Neural crest cell (in vitro differentiated cells): ENCODE measurements around the gene WDR20. TPM values are rescaled to one million over a fixed set of nuclear protein-coding genes. Genes with fewer than 3 reads are reported as not detected.

Source experiments
- DNase-seq: peaks from one replicate; pipeline ENCODE4 v3.0.0; 2021; ENCODE audit warnings: low read depth, mixed read lengths, low spot score
- H3K27ac Mint-ChIP-seq: one replicate; pipeline ENCODE4 v1.8.0; 2021; ENCODE audit warnings: mild to moderate bottlenecking, mixed read lengths; ENCODE audit not compliant: unreplicated experiment
- H3K27me3 Mint-ChIP-seq: 2 replicates; pipeline ENCODE4 v1.8.0; 2021; ENCODE audit warnings: low read depth, mild to moderate bottlenecking, mixed read lengths
- H3K36me3 Mint-ChIP-seq: 2 replicates; pipeline ENCODE4 v1.8.0; 2021; ENCODE audit warnings: low read depth, mild to moderate bottlenecking, mixed read lengths
- H3K4me1 Mint-ChIP-seq: 2 replicates; pipeline ENCODE4 v1.8.0; 2021; ENCODE audit warnings: mixed read lengths
- H3K4me3 Mint-ChIP-seq: one replicate; pipeline ENCODE4 v1.8.0; 2021; ENCODE audit warnings: mild to moderate bottlenecking, mixed read lengths
- H3K9me3 Mint-ChIP-seq: 2 replicates; pipeline ENCODE4 v1.8.0; 2021; ENCODE audit warnings: mixed read lengths
- long read RNA-seq: library from polyadenylated mRNA; unstranded; transcript quantifications from one replicate; pipeline ENCODE4 v2.0.0, GENCODE V29; 2020
- total RNA-seq: library from RNA; stranded (reverse); gene quantifications from 2 replicates; pipeline ENCODE4 v1.2.1, GENCODE V29; 2021
- TF ChIP-seq, protein P1 (sequence below): fragments of 200-600 bp; sonication (generic); conservative IDR thresholded peaks from 2 replicates; pipeline ENCODE4 v1.5.0; 2021; ENCODE audit warnings: antibody characterized with exemption, mild to moderate bottlenecking

WDR20 gene
- total RNA-seq: 28.2 and 30.2 TPM in 2 replicates
- long read RNA-seq, transcript WDR20-203 (4 exons, 2,616 nt): minor isoform, 11 of 96 reads
- long read RNA-seq, transcript WDR20-204 (3 exons, 2,391 nt): major isoform, 35 of 96 reads
- long read RNA-seq, transcript WDR20-206 (4 exons, 2,067 nt): minor isoform, 6 of 96 reads
- long read RNA-seq, transcript WDR20-210 (2 exons, 2,117 nt): minor isoform, 7 of 96 reads
- long read RNA-seq, partial matches to known transcripts: 2 of 96 reads
- long read RNA-seq, other reads (novel, unspliced or antisense): 32 of 96 reads

DNA sequence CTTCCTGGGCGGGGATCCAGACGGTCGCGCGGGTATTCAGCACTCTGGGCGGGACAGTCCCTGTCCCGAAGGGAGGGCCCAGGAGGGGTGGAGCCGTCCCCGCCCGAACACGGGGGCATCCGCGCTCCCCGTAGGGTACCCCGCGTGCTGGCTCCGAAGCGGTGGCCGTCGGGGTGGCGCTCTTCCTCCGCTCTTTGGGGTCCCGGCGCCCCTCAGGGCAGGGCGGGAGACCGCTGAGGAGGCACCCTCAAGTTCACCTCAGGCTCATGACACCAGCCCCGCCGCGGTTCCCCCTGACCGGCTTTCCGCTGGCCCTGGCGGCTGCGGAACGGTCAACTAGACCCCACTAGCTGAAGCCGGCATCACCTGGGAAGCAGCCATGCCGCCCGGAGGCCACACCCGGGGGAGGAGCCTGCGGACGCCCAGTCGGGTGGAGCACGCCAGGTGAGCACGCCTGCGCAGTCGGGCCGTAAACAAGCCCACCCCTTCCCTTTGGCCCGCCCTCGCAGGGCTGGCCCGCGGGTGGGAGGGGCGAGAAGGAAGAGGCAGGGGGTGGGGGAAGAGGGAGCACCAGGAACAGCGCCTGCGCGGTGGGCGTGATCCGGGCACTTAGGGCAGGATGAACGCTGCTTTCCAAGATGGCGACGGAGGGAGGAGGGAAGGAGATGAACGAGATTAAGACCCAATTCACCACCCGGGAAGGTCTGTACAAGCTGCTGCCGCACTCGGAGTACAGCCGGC is at the start of gene WDR20:
TSS of gene WDR20 (plus strand) at position 612 of the 741 bp plus-strand sequence. CDS start at position 639, 27 bp downstream.
- TF ChIP-seq, protein P1, sequence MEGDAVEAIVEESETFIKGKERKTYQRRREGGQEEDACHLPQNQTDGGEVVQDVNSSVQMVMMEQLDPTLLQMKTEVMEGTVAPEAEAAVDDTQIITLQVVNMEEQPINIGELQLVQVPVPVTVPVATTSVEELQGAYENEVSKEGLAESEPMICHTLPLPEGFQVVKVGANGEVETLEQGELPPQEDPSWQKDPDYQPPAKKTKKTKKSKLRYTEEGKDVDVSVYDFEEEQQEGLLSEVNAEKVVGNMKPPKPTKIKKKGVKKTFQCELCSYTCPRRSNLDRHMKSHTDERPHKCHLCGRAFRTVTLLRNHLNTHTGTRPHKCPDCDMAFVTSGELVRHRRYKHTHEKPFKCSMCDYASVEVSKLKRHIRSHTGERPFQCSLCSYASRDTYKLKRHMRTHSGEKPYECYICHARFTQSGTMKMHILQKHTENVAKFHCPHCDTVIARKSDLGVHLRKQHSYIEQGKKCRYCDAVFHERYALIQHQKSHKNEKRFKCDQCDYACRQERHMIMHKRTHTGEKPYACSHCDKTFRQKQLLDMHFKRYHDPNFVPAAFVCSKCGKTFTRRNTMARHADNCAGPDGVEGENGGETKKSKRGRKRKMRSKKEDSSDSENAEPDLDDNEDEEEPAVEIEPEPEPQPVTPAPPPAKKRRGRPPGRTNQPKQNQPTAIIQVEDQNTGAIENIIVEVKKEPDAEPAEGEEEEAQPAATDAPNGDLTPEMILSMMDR: no peak
- peak; percentile 98 for DNase-seq
- peaks cover 5% of the 10 kb centered on the region for H3K36me3 Mint-ChIP-seq
- H3K27me3 Mint-ChIP-seq: peaks cover 14% of the 10 kb centered on the region
- H3K27ac Mint-ChIP-seq: peak within 1 kb of the TSS; percentile 97
- H3K4me3 Mint-ChIP-seq: peak within 1 kb of the TSS; percentile 100
- H3K4me1 Mint-ChIP-seq: peaks cover 26% of the 10 kb centered on the region
- peaks cover under 1% of the 10 kb centered on the region for H3K9me3 Mint-ChIP-seq

DNA sequence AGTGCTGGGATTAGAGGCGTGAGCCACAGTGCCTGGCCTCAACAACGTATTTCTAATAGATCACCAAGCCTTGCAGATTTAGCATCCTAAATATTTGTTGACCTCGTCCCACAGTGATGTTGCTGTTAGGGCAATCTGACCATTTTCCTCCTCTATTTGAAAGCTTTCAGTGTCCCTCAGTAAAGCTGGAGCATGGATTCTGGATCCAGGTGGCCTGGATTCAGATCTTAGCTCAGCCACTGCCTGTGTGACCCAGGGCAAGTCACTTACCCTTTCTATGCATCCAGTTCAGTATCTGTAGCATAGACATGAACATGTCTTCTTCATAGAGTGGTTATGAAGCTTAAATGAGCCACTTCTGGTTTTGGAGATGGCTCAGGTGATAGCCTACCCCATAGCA is 49.0 kb upstream of the WDR20 start:
- Mint-ChIP-seq H3K4me1 (peaks cover 28% of the 10 kb centered on the region), H3K9me3 (no peaks in the 10 kb centered on the region), H3K4me3 (peak overlapping the region; percentile 85), H3K27ac (no peak overlapping the region), H3K36me3 (peaks cover 6% of the 10 kb centered on the region), H3K27me3 (no peaks in the 10 kb centered on the region)
- TF ChIP-seq, protein P1: no peak
- no peak for DNase-seq

DNA sequence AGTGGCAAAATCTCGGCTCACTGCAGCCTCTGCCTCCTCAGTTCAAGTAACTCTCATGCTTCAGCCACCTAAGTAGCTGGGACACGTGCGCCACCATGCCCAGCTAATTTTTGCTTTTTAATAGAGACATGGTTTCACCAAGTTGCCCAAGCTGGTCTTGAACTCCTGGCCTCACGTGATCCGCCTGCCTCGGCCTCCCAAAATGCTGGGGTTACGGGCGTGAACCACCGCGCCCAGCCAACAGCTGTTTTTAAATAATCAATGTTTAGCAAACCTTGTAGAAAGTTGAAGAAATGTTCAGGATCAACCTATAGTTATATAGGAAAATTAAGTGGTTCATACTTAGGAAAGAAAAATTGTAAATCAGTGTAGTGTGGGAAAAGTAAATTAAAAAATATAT is 46.9 kb upstream of the WDR20 start:
- H3K27ac Mint-ChIP-seq: no peak overlapping the region
- H3K4me3 Mint-ChIP-seq: no peak overlapping the region
- no peak for DNase-seq
- no peaks in the 10 kb centered on the region for H3K9me3 Mint-ChIP-seq
- H3K4me1 Mint-ChIP-seq: peaks cover 30% of the 10 kb centered on the region
- no peaks in the 10 kb centered on the region for H3K36me3 Mint-ChIP-seq
- no peaks in the 10 kb centered on the region for H3K27me3 Mint-ChIP-seq
- TF ChIP-seq, protein P1: no peak

DNA sequence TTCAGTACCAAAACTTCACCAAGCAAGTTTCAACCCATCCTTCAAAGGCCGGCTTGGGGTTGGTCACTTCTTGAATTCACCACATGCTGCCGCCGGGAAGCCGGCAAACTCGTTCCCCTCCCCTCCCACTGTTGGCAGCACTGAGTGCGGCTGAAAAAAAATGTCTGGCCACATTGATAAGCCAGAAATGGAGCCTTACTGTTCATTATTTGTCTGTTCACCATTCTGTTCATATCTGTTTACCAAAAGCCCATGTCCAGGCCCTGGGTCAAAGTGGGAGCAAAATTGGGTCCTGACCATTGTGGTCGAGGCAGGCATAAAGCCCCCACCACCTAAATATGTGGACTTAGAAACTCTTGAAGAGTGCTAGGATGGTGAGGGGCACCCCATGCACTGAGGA is 45.6 kb upstream of the WDR20 start:
- Mint-ChIP-seq H3K4me3 (no peak overlapping the region), H3K27ac (no peak overlapping the region), H3K27me3 (no peaks in the 10 kb centered on the region), H3K36me3 (no peaks in the 10 kb centered on the region), H3K4me1 (peaks cover 20% of the 10 kb centered on the region), H3K9me3 (no peaks in the 10 kb centered on the region)
- TF ChIP-seq, protein P1: no peak
- DNase-seq: no peak

GRCh38 chr14:102095231-102095870 is 44.3 kb upstream of the WDR20 start:
- H3K4me3 Mint-ChIP-seq: peak overlapping the region; percentile 41
- H3K27me3 Mint-ChIP-seq: no peaks in the 10 kb centered on the region
- TF ChIP-seq, protein P1: no peak
- H3K4me1 Mint-ChIP-seq: peaks cover 12% of the 10 kb centered on the region
- no peak for DNase-seq
- H3K27ac Mint-ChIP-seq: peak overlapping the region; percentile 70
- no peaks in the 10 kb centered on the region for H3K36me3 Mint-ChIP-seq
- H3K9me3 Mint-ChIP-seq: no peaks in the 10 kb centered on the region
